SU-DHL-6 (cell line): ENCODE data around the gene TOP1.

Source experiments
- H2AFZ ChIP-seq: fragments of 200-600 bp; sonication (generic); 2 replicates; pipeline ENCODE4 v1.6.1; 2014; ENCODE audit warnings: low read depth, mild to moderate bottlenecking, moderate library complexity, mixed read lengths, antibody characterized with exemption, low read length; ENCODE audit not compliant: severe bottlenecking
- H3F3A ChIP-seq: fragments of 200-600 bp; shearing (Covaris generic); 2 replicates; pipeline ENCODE4 v1.6.0; 2016; ENCODE audit warnings: antibody characterized with exemption, mild to moderate bottlenecking; ENCODE audit not compliant: insufficient read depth
- H3K27ac ChIP-seq: fragments of 200-600 bp; sonication (generic); 2 replicates; pipeline ENCODE4 v1.5.1; 2016; ENCODE audit warnings: low read depth, mild to moderate bottlenecking, low read length, moderate library complexity, mixed read lengths
- H3K27me3 ChIP-seq: fragments of 200-600 bp; sonication (generic), shearing (Covaris generic); 2 replicates; pipeline ENCODE4 v1.6.0; 2014; ENCODE audit warnings: mild to moderate bottlenecking, low read length
- H3K36me3 ChIP-seq: fragments of 200-600 bp; sonication (generic); 2 replicates; pipeline ENCODE4 v1.6.1; 2014; ENCODE audit warnings: mild to moderate bottlenecking, low read length, mixed read lengths
- H3K4me2 ChIP-seq: fragments of 300-600, 200-600 bp; shearing (Covaris generic), sonication (generic); 2 replicates; pipeline ENCODE4 v1.6.0; 2014; ENCODE audit warnings: low read length, low read depth, mild to moderate bottlenecking; ENCODE audit not compliant: poor library complexity, severe bottlenecking
- H3K4me3 ChIP-seq: fragments of 200-600 bp; sonication (generic); 2 replicates; pipeline ENCODE4 v1.5.1; 2014; ENCODE audit warnings: antibody characterized with exemption, low read length, mild to moderate bottlenecking, mixed read lengths; ENCODE audit not compliant: insufficient read depth, poor library complexity, severe bottlenecking
- H3K79me2 ChIP-seq: fragments of 200-600 bp; sonication (generic); 2 replicates; pipeline ENCODE4 v1.6.1; 2014; ENCODE audit warnings: mild to moderate bottlenecking, low read length, moderate library complexity; ENCODE audit not compliant: insufficient read depth
- H3K9ac ChIP-seq: fragments of 200-600 bp; sonication (generic); 2 replicates; pipeline ENCODE4 v1.7.0; 2014; ENCODE audit warnings: mild to moderate bottlenecking, low read length
- H3K9me2 ChIP-seq: fragments of 200-600 bp; sonication (generic); replicated peaks from 2 replicates; pipeline ENCODE4 v1.6.1; 2014; ENCODE audit warnings: low read length; ENCODE audit not compliant: insufficient read depth
- H3K9me3 ChIP-seq: fragments of 200-600 bp; sonication (generic); 2 replicates; pipeline ENCODE4 v1.6.1; 2014; ENCODE audit warnings: low read length, mixed read lengths; ENCODE audit not compliant: insufficient read depth
- H4K20me1 ChIP-seq: fragments of 200-600 bp; sonication (generic); 2 replicates; pipeline ENCODE4 v1.6.1; 2014; ENCODE audit warnings: low read depth, mild to moderate bottlenecking, antibody characterized with exemption, low read length, moderate library complexity, mixed read lengths
- EZH2phosphoT487 ChIP-seq: fragments of 200-600 bp; sonication (generic), shearing (Covaris generic); conservative IDR thresholded peaks from 2 replicates; pipeline ENCODE4 v1.6.1; 2018; ENCODE audit warnings: mild to moderate bottlenecking, antibody characterized with exemption, low read length, moderate library complexity, mixed read lengths
- TF ChIP-seq, protein P1 (sequence below): fragments of 200-600 bp; sonication (generic); IDR thresholded peaks from one replicate; pipeline ENCODE4 v1.5.1; 2017; ENCODE audit warnings: antibody characterized with exemption, mild to moderate bottlenecking, low read length, moderate library complexity; ENCODE audit not compliant: insufficient read depth, poor library complexity, severe bottlenecking

The TOP1 gene

DNA sequence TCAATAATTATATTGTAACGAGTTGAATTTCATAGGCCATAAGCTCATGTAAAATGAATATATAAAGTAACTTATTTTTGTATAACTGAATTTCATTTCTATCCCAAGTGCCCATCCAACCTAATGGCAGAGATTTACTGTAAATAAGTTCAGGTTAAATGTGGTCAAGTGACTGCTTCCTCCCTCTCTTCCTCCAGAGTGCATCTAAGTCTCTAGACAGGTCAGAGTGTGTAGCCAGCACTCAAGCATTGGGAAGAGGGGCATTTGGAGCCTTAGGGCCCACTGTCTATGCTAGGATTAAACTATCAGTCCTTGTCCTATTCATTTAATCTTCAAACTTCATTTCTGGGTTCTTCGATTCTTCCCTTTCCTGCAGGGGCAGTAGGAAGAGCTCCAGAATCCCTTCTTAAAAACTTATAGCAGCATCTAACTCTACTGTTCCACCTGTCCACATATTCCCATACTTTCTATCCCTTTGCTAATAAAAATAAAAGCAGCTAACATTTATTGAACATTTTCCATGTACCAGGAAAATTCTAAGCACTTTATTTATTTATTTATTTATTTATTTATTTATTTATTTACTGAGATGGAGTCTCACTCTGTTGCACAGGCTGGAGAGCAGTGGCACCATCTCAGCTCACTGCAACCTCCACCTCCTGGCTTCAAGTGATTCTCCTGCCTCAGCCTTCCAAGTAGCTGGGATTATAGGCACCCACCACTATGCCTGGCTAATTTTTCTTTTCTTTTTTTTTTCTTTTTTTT is 36.1 kb upstream of the TOP1 start:
- peak overlapping the region; percentile 91 for H3K27ac ChIP-seq

DNA sequence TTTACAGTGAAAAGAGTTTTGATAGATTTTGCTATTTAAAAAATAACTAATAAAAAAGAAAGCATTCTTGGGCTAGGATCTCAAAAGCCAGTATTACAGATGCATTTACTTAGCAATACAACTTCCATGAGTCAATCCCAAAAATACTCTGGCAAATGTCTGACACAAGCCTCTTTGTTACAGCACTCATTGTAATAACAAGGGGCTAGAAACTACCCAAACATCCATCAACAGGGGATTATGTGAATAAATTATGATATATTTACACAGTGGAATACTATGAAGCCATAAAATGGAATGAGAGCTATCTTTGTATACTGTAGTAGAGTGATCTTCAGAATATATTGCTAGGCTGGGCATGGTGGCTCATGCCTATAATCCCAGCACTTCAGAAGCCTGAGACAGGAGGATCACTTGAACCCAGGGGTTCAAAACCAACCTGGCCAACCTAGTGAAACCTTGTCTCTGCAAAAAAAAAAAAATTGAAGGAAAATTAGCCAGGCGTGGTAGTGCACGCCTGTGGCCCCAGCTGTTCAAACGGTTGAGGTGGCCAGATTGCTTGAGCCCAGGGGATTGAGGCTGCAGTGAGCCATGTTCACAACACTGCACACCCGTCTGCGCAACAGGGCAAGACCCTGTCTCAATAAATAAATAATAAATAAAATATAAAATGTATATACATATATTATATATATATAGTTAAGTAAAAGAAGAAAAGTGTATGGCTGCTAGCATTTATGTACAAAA is 34.7 kb upstream of the TOP1 start:
- Histone ChIP-seq H3K9me3 (no peaks in the 10 kb centered on the region), H3K79me2 (no peaks in the 10 kb centered on the region), H3K27me3 (no peaks in the 10 kb centered on the region), H3K9me2 (no peaks in the 10 kb centered on the region), H3K27ac (peak overlapping the region; percentile 43), H4K20me1 (no peaks in the 10 kb centered on the region), H2AFZ (peak overlapping the region; percentile 21), H3K9ac (no peak overlapping the region), H3K4me2 (peak overlapping the region; percentile 51), H3F3A (peaks cover 12% of the 10 kb centered on the region), H3K36me3 (no peaks in the 10 kb centered on the region), H3K4me3 (no peak overlapping the region)
- TF ChIP-seq EZH2phosphoT487, result no peak
- TF ChIP-seq, protein P1, sequence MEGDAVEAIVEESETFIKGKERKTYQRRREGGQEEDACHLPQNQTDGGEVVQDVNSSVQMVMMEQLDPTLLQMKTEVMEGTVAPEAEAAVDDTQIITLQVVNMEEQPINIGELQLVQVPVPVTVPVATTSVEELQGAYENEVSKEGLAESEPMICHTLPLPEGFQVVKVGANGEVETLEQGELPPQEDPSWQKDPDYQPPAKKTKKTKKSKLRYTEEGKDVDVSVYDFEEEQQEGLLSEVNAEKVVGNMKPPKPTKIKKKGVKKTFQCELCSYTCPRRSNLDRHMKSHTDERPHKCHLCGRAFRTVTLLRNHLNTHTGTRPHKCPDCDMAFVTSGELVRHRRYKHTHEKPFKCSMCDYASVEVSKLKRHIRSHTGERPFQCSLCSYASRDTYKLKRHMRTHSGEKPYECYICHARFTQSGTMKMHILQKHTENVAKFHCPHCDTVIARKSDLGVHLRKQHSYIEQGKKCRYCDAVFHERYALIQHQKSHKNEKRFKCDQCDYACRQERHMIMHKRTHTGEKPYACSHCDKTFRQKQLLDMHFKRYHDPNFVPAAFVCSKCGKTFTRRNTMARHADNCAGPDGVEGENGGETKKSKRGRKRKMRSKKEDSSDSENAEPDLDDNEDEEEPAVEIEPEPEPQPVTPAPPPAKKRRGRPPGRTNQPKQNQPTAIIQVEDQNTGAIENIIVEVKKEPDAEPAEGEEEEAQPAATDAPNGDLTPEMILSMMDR, result no peak

More for the DNA sequence above, 36.1 kb upstream of the TOP1 start:
- no peaks in the 10 kb centered on the region for H3K27me3 ChIP-seq
- H2AFZ ChIP-seq, result peak overlapping the region; percentile 17
- peaks cover 12% of the 10 kb centered on the region for H3F3A ChIP-seq
- peak overlapping the region; percentile 64 for H3K4me2 ChIP-seq
- TF ChIP-seq, protein P1, result no peak
- no peak for TF ChIP-seq EZH2phosphoT487
- H3K9me3 ChIP-seq, result no peaks in the 10 kb centered on the region
- no peaks in the 10 kb centered on the region for H3K79me2 ChIP-seq
- H3K9me2 ChIP-seq, result no peaks in the 10 kb centered on the region
- no peak overlapping the region for H3K4me3 ChIP-seq
- H3K36me3 ChIP-seq, result no peaks in the 10 kb centered on the region
- H4K20me1 ChIP-seq, result no peaks in the 10 kb centered on the region
- H3K9ac ChIP-seq, result peak overlapping the region; percentile 62

DNA sequence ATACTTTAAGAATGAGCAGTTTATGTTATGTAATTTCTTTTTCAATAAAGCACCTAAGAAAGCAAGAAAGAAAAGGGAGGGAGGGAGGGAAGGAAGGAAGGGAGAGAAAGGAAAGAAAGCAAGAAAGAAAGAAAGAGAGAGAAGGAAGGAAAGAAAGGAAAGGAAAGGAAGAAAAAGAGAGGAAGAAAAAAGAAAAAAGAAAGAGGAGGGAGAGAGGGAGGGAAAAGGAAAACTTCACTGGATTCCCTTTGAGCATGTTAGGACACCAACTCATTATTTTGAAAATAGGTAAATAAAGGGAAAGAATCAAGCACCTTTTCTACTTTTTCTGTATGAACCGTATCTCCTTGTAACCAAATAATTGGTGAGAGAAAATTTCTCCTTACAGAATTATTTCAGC is 32.3 kb upstream of the TOP1 start:
- Histone ChIP-seq H3K4me2 (no peak overlapping the region), H3F3A (peaks cover 8% of the 10 kb centered on the region), H3K79me2 (no peaks in the 10 kb centered on the region), H3K27me3 (no peaks in the 10 kb centered on the region), H2AFZ (no peak overlapping the region), H3K9me2 (no peaks in the 10 kb centered on the region), H3K4me3 (no peak overlapping the region), H3K36me3 (no peaks in the 10 kb centered on the region), H3K9ac (no peak overlapping the region), H3K27ac (no peak overlapping the region), H4K20me1 (no peaks in the 10 kb centered on the region), H3K9me3 (no peaks in the 10 kb centered on the region)
- no peak for TF ChIP-seq EZH2phosphoT487
- TF ChIP-seq, protein P1, result no peak
